Activated T-helper 1 cell treated with Interleukin-2 at 50 U/mL for 16 hours (primary cell): ENCODE data around the gene ZSCAN32.

Experiments
- DNase-seq: peaks from one replicate; pipeline ENCODE4 v3.0.0-alpha.2; 2020; ENCODE audit warnings: low read depth

Gene ZSCAN32

DNA sequence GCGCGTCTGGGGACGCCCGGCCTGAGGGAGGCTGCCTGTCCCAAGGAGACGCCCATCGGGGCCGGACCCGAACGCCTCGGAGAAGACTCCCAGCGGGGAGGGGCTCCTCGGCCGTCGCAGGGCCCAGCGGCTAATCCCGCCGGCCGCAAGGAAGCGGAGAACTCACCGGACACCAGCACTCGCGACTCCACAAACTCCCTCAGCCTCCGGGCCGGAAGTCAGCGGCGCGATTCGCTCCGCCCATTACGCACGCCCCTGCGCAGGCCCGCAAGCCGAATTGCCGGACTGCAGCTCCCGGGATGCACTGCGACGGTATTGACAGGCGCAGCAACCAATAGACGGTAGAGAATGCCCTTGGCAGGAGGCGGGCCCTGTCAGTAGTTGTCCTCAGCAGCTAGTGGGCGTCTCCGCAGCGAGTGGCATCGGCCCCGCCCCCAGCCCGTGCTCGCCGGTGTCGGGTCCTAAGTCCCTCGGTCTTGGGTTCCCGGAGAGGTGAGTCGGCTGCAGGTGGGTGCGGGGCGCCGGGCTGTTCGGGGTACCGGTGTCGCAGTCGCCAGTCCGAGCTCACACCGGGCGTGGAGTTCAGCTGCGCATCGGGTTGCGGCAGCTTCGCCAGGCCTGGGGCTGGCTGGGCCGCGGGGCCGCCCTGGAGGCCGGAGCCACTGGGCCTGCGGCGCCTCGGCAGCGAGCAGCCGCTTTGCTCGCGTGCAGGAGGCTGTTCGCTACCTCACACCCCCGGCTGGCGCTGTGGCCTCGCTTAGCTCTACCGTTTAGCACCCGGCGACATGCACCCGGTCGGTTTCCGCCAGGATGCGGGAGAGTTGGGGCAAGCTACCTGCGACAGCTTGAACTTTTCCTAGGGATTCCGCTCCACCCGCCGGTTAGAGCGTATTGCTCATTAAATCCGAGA lies at the start of gene ZSCAN32, which contains the start of gene ZNF174:
Gene ZSCAN32, minus strand, starts transcription at position 226 of the 910 bp plus-strand sequence. CDS start 3,447 bp downstream, outside the sequence.
Gene ZNF174, plus strand, starts transcription at position 437 of the 910 bp plus-strand sequence. CDS start 790 bp downstream, outside the sequence.
- peak; percentile 97 for DNase-seq

DNA sequence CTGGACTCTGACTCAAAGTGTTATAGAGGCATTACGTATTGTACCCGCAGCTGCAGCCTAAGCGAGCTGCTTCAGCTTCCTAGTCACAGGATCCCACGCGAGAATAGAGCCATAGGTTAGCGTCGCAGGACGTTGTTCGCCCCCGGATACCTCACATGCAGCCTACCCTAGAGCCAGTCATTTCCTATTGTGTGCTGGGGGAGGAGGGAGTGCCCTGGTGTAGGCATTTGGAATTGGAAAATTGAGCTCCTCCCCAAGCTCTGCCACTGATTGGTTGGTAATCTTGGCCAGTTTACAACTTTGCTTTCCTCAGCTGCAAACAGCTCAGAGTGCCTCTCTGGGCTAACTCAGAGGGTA lies 43.2 kb upstream of the ZSCAN32 start:
- no peak for DNase-seq

DNA sequence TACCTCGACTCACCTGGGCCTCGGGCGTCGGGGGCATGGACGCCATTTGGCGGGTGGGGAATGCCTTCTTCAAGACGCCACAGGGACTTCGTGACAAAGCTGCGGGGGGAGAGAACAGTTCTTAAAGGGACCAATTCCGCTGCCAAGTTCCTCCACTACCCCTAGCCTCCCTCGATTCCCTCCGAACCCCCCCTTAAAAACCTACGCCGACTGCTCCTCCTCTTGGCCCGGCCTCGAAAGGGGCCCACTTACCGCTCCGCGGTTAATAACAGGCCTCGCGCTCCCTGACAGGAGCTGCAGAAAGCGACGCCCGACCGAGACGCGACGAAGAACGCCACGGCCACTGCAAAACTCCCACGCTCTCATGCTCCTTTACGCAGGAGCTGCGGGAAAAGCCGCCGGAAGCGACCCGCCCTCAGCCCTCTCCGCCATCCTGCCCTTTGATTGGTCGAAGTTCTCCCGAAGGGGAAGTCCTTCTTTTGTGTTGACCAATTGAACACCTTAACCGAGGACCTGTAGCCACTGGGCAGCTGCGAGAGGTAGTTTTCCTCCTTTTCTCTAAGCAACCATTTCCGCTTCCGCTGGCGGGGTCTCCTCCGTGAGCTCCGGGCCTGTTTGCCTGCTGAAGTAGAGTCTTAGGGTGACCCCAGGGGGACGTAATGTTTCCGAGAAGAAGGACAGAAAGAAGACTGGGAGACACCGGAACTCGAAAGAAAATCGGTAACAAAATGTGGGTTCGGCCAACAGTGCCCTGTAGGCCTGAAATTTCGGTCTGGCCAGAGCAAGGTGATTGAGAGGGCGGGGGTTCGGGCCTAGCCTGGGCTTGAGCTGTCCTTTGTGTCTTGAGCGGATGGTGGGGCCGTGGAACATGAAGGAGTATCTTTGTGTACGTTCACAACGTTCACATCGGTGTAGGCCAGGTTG lies 42.6 kb upstream of the ZSCAN32 start, which contains the start of the genes NAA60 and ZNF597:
Gene NAA60, plus strand, starts transcription at position 573 of the 924 bp plus-strand sequence. CDS start 32,548 bp downstream, outside the sequence.
Gene ZNF597, minus strand, starts transcription at position 397 of the 924 bp plus-strand sequence. Its CDS starts 351 bp downstream, at position 46.
- DNase-seq = peak; percentile 64

- DNase-seq = no peak
Measured at GRCh38 chr16:3439637-3440036, 38.8 kb upstream of the ZSCAN32 start.

GRCh38 chr16:3434373-3434772 lies 33.6 kb upstream of the ZSCAN32 start:
- DNase-seq = no peak

DNA sequence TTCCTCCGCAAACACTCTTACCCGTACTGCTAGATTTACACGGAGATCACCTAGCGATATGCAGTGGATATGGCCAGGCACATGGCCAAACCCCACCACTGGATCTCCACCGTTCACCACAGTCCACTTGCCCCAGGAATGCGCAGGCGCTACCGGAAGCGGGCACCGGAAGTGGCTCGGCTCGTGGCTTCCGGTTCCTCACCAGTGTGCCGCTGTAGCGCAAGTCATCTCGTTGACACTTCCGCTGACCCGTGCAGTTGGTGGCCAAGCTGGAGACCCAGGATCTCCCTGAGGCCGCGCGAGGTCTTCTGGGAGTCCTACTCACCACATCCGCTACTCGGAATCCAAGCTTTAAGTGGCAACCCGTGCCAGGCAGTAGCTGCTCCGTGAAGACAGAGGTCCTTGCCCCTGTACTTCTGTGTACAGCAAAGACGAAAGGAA lies 31.0 kb upstream of the ZSCAN32 start:
- DNase-seq = peak; percentile 23

DNA sequence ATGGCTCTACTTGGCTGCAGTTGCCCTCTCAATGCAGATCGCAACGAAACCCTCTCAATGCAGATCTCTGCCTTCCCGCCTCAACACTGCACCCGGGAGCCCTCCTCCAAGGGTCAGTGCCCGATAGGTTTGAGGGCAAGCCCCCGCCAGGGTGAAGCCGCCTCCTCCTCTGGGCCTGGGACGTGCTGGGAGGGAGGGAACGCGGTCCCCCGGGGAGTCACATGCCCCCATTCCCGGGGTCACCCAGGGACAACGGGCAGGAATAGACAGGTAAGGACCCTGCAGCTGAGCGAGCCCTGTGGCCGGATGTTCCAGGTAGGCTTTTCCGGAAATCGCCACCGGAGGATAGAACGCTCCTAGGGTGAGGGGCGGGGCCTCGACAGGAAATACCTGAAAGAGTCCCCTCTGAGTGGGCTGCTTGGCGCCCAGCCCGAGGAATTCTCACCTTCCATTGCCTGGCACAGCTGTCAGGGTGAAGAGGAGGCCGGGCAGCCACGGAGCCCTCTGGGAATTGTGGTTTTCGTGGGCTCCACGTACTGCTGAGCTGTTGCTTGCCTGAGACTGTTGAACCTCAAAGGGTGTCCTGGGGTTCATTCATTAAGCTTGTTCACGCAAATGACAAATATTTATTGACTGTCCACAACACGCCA lies 13.1 kb upstream of the ZSCAN32 start:
- no peak for DNase-seq

- DNase-seq = no peak
Measured at GRCh38 chr16:3408561-3409197, 7.9 kb upstream of the ZSCAN32 start.

GRCh38 chr16:3401719-3402397 lies 1.1 kb upstream of the ZSCAN32 start:
- no peak for DNase-seq

- DNase-seq = no peak
Measured at GRCh38 chr16:3400446-3400778, 392 bp downstream of the ZSCAN32 start.

DNA sequence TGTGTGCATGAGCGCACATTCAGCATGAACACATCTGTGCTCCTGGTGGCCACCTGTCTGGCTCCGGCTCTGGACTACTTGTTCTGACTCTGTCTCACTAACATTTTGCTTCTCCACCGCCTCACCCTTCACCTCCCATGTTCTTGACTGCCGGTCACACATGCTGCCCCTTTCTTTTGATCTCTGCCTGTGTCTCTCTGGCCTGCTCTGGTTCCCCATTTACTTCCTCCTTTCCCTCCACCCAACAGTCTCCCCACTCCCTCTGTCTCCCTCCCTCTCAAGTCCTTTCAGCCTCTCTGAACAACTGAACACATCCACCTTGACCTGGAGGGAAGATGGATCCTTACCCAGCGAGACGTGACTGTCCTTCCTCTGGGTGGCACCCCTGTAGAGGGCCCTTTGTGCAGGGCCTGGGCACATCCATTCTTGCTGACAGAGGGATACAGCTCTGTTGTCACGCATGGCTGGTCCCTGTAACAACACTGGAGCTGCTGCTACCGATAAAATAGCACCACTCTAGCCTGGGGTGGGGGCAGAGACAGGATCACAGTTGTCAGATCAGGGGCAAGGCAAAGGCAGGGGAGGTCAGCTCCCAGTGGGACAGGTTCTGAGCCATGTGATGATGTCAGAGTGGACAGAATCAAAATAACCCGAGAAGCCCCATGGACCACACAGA lies 11.0 kb downstream of the ZSCAN32 start:
- DNase-seq = no peak

DNA sequence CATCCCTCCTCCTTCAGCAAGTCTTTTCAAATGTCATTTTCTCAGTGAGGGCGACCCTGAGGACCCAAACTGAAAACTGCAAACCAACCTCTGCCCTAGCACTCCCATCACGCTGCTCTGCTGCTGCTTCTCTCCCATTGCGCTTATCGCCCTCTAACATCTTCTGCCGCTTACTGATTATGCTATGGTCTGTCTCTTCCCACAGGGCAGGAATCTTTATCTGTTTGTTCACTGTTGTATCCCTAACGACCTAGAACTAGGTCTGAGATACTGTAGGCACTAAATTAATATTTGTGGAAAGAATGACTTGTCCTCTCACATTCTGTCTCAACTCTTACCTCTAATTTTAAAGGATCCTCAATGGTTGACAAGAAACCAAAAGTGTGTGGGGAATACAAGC lies 12.5 kb downstream of the ZSCAN32 start:
- no peak for DNase-seq

GRCh38 chr16:3383045-3383448 lies 17.8 kb downstream of the ZSCAN32 start:
- DNase-seq = no peak

GRCh38 chr16:3377917-3378316 lies 22.9 kb downstream of the ZSCAN32 start:
- no peak for DNase-seq

DNA sequence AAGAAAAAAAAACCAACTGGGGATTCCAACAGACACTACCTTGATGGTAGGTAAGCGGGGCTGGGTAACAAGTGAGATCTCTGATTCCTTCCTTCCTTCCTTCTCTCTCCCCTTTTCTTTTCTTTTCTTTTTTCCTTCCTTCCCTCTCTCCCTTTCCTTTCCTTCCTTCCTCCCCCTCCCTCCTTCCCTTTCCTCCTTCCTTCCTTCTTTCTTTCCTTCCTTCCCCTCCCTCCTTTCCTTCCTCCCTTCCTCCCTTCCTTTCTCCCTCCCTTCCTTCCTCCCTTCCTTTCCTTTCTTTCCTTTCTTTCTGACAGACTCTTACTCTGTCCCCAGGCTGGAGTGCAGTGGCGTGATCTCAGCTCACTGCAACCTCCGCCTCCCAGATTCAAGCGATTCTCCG lies 25.1 kb downstream of the ZSCAN32 start:
- DNase-seq = no peak

- DNase-seq = no peak
Measured at GRCh38 chr16:3369073-3369472, 31.7 kb downstream of the ZSCAN32 start.

DNA sequence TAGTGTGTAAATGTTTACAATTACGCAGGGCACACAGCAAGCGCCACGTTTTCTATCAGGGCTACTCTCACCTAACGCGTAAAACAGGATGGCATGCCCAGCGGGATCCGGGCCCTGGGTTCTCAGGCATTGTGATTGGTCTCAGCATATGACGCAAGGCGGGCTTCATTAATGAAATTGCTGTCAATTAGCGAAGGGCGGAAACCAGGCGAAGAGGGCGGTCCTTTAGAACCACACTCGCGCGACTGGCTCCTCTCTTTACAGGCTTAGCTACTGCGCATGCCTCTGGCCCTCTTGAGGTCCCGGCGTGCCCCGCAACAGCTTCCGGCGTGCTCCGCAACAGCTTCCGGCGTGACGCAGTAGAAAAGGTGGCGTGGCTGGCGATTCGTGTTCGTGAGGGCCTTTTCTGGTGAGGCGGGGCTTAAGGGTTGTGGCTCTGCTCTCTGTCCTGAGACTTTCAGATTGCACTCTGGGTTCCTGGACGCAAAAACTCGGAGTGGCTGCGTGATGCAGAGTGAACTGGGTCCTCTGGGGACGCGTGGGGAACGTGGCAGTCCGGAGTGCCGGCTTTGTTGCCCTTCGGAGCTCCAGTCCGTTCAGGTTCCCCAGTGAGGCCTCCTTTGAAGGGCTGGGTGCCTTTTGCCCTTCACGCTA lies 35.9 kb downstream of the ZSCAN32 start:
- DNase-seq = peak; percentile 76

DNA sequence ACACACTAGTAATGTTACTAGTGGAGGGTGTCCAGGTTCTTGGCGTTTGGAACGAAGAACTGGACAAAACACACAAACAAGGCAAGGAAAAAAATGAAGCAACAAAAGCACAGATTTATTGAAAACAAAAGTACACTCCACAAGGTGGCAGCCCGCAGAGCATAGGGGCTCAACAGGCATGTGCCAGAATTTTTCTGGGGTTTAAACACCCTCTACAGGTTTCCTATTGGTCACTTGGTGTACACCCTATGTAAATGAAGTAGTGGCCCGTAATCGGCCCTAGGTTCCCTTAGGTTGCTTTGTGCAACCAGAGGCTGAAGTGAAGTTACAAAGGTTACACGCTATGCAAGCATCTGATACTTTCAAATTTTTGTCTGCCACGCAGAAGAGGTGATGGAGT lies 37.0 kb downstream of the ZSCAN32 start:
- no peak for DNase-seq

GRCh38 chr16:3362931-3363330 lies 37.9 kb downstream of the ZSCAN32 start:
- no peak for DNase-seq

- DNase-seq = no peak
Measured at GRCh38 chr16:3358871-3359270, 41.9 kb downstream of the ZSCAN32 start.
